Stimulated activated naive CD8-positive, alpha-beta T cell treated with anti-CD3 and anti-CD28 coated beads, Interleukin-15, Interleukin-2, amounts not matched to agents 100 U/mL and 50 U/mL, for 24 hours (primary cell): Measurements from ENCODE around the gene DEAF1.
A peak's percentile ranks its signal among the peaks of the same experiment; 100 is the strongest.
"Not testable (repeated sequence)": the region's sequence is repeated elsewhere in the genome, so short reads cannot be mapped to it uniquely, and the experiment has no call there.

Experiments used
- ATAC-seq: fragments of 150-1000 bp; cut with Tn5 transposase; one replicate; pipeline ENCODE4 v1.10.0; 2021
- DNase-seq: peaks from one replicate; pipeline ENCODE4 v3.0.0; 2021

DEAF1 gene

DNA sequence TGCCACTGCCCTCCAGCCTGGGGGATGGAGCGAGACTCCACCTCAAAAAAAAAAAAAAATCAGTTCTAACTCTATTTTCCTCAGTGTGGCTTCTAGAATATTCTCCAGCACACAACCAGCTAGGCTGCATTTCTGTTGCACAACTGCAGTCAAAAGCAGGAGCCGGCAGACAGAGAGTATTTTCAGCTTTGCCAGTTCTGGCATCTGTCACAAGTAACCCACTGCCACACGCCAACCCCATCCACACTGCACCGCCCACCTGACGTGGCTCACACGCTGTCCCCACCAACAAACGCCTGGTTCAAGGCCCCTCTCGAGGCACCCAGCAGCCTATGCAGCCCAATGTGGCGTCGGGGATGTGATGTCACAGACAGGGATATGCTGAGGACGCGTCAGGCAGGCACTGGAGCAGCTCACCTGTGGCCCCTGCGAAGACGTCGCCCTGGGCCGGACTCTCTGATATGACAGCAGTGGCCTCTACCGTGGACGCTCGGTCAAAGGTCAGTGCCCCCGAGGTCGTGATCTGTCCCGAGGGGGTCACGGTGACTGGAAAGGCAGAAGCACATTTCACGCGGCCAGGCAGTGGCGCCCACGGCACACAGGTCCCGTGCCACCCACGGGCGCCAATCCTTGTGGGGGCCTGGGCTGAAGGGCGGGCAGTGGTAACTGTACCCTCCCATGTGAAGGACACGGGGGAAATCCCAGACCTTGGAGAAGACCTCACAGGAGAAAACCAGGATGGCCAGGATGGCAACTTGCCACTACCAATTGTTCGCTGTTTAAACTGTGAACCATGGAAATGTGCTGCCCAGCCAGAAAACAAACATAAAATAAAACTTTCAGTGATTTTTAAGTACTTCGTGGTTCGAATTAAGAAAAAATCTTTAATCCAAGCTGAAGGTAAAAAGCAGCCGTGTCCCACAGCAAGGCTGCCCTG lies 15.5 kb downstream of the DEAF1 start:
- ATAC-seq = no peak
- DNase-seq = no peak

DNA sequence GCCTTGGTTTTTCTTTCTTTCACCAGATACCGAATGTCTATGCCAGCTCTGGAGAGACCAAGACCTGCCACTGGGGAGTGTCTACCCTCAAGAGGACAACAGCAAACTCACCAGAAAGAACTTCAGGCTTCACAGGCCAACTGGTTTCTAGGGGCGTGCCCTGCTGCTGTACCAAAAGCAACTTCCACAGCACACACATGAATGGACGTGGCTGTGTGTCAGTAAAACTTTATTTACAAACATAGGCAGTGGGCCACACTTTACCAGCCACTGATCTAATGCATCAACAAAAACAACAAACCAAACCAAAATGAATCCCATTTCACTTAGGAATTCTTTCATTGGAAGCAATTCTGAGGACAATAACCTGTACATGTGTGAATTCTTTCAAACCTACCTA lies 16.7 kb downstream of the DEAF1 start:
- no peak for DNase-seq

DNA sequence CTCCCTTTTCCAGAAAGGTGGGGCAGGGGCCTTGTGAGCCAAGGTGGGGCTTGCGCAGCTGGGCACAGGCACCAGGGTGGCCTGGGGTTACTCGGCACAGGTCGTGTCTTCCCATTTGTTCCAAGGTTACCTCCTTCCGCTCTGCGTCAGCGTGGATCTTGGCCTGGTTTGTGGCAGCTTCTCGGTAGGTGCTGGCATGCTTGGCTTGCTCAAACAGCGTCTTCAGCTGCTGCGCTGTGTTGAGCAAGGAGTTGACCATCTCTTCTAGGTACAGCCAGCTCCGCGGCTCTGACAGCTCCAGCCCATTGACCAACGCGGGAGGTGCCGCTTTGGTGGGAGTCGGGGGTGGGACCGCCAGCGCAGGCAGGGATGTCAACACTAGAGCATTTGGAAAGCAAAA lies 20.6 kb downstream of the DEAF1 start:
- no peak for ATAC-seq
- no peak for DNase-seq

More for the DNA sequence above, 16.7 kb downstream of the DEAF1 start:
- ATAC-seq = no peak

DNA sequence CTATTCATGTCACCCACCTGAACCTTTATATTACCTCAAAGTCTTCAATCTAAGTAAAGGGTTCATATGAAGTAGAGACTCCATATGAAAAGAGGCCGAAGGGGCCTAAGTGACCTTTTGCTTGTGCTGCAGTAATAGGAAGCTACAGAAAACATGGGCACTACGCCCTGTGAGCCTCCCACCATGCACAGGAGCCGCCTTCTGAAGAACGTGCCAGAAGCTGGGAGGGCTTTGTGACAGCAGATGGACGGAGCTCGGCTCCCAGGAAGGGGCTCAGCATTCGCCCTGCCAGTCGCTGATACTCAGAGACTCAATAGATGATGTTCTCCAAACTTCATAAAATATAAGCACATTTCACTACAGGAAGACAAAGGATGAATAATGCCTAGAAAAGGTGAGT lies 21.2 kb downstream of the DEAF1 start:
- DNase-seq (no peak), ATAC-seq (no peak)

DNA sequence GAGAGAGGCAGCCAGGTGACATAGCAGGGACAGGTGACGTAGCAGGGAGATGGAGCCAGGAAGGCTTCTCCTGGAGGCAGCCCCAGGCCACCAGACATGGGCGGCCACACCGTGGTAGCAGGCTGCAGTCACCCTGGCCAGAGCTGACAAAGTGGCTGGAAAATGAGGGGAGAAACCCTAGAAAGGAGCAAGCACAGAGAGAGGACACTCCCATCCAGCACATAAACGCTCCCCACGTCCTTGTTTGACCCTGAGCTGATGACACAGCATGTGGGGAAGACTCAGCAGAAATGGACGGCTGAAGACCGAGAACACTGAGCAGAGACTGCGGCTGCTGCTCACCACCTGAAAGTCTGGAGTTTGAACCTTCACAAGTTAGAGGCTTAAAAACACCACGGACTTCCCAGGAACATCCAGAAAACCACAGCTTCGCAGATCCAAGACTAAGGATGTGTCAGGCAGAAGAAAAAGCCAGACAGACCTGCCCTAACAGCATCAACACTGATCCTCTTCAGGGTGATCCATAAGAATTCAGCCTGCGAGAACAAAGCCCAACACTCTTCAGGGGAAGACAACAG lies 29.2 kb downstream of the DEAF1 start:
- no peak for ATAC-seq
- DNase-seq = no peak

DNA sequence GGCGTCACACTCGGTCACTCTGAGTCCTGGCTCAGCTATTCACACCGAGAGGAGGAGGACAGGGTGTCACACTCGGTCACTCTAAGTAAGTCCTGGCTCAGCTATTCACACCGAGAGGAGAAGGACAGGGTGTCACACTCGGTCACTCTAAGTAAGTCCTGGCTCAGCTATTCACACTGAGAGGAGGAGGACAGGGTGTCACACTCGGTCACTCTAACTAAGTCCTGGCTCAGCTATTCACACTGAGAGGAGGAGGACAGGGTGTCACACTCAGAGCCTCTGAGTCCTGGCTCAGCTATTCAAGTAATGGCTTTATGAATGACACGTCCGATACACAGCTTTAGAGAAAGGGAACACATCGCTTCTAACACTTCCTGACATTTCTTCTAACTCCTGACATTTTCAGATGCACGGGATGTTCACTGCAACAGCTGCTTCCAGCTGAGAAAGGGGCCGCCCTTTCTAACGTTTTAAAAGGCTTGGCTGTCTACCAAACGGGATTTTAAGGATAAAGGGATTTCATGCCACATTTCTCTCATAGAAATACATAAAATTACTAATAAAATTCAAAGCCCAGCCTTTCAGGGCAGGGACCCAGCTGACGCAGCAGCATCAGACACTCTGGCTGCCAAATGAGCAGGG lies 29.8 kb downstream of the DEAF1 start:
- no peak for ATAC-seq
- DNase-seq = no peak

DNA sequence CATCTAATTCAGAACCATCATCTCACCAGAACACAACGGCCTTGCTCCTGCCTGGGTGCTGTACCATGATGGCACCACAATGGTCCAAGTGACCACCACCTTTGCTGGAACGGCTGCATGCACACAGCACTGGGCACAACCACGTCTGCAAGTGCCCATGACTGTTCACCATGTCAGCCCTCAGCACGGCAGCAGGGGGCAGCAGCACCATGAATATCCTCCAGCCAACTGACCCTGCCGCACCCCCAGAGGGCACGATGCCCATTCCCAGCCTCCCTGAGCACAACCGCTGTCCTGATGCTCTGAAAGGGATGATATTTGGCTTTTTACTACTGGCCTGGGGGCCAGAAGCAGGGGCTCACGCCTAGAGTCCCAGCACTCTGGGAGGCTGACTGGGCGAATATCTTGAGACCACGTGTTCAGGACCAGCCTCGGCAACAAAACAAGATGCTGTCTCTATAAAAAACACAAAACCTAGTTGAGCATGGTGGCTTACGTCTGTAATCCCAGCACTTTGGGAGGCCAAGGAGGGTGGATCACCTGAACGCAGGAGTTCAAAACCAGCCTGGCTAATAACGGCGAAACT lies 32.2 kb downstream of the DEAF1 start:
- DNase-seq (peak; percentile 54), ATAC-seq (peak; percentile 63)

DNA sequence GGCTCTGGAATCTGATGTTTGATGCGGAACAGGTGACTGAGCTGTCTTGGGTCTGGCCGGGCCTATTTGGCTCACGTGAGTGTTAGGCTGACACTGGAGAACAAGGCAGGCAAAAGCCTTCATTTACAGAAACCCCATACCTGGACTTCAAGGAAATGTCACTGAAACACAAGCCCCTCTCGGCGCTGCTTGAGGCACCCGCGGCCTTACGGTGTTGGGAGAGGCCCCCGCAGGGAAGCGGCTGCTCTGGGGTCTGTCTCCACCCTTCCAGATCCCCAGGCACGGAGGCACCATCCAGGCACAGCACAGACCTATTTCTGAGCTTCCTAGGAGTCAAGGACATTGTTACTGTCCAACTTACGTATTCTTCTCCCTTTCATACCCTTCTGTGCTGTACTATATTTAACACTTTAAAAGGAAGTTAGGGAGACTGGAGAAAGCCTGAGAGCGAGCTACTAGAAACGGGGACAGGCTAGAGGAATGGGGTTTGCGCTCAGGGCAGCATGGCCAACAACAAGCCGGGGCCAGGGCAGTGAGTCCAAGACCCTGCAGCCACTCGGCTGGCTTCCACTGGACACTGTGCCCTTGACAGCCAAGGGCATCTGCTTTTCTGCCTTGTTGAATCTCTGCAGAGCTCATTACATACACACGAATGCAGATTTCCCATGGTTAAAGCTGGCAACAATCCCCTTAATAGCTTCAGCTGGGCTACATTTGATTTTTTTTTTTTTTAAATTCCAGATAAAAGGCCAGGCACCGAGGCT lies 34.2 kb downstream of the DEAF1 start:
- DNase-seq (no peak), ATAC-seq (no peak)

DNA sequence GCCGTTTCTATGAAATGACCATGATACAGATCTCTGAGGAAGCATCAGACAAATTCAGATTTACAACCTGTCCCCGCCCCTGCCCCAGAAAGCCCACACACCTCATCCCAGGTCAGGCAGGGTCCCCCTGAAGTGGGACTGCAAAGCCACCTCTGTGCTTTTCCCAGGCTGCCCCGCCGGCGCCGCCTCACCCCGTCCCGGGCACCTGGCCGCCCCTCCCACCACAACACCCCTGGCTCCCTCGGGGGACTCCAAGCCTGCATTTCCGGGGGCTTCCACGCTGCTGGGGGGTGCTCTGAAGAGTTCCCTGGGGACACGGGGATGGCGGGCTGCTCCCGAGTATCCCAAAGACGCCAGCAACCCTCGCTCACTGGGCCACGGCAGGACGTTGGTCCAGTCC lies 34.7 kb downstream of the DEAF1 start:
- no peak for ATAC-seq
- no peak for DNase-seq

DNA sequence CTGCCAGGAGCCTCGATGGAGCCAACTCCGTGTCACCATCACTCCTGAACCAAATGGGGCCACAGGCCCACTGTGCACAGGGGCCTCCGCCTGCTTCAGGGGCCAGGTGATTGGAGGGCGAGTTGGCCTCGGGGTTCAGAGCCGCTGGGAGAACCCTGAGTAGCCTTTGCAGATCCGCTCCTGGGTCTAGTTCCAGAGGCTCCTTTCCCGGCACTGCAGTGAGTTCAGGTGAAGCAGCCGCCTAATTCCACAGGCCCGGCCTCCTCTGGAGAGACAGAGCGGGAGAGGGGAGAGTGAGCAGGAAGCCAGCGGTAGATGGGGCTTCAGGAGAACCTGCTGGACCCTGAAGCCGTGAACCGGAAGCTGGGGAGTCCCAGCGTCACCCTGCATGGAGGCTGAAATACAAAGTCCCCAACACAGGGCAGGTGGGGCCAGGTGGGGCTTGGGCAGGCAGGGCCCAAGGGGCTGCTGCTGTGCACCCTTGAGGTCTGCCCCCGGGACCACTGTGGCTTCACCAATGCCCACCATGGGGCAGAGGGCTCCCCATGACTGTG lies 35.4 kb downstream of the DEAF1 start:
- ATAC-seq = no peak

DNA sequence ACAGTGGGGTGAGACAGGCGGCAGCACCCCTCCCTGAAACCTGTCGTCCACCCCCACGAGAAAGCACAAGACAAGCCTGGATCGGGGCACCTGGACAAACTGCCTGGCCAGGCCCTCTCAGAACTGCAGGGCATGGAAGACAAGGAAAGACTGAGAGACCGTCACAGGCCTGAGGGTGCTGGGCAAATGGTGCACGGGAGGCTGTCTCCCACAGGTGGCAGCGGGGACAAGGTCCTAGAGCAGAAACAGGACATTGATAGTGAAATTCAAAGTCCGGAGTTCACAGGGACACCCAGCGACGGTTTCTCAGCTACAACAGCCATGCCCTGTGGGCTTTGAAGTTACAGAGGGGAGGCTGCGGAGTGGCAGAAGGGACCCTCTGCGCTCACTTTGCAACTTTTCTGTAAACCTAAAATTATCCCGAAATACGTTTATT lies 37.3 kb downstream of the DEAF1 start:
- no peak for DNase-seq
- no peak for ATAC-seq

More for the DNA sequence above, 35.4 kb downstream of the DEAF1 start:
- no peak for DNase-seq

DNA sequence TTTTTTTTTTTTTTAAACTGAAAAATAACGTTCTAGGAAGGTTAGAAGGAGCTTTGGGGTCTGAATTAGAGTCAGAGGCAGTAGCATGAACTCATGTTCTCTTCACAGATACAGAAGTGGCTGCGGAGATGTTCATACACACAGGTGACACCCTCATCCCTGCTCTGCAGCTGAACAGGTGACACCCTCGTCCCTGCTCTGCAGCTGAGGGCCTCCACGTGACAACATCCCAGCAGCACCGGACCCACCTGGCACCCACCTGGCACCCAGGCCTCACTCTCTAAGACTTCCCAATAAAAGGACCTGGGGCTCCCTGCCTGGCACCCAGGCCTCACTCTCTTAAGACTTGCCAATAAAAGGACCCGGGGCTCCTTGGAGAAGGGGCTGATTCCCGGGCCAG lies 38.2 kb downstream of the DEAF1 start:
- DNase-seq = no peak
- ATAC-seq = no peak

DNA sequence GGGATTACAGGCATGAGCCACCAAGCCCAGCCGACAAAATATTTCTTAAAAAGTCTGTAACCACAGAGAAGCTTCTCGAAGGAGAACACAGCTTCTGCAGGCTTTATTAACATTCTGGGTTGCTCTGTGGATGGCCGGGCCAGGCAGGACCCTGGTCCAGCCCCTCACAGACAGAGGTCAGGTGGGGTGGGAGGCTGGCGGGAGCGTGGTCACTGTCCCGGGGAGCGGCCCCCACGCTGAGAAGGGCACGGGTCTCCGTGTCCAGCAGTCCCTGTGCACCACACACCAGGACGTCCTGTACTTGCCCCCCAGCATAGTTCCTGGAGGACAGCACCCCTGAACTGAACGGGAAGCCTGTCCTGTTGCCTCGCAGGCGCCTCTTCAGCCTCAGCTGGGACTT lies 38.6 kb downstream of the DEAF1 start:
- ATAC-seq = no peak
- DNase-seq = no peak

DNA sequence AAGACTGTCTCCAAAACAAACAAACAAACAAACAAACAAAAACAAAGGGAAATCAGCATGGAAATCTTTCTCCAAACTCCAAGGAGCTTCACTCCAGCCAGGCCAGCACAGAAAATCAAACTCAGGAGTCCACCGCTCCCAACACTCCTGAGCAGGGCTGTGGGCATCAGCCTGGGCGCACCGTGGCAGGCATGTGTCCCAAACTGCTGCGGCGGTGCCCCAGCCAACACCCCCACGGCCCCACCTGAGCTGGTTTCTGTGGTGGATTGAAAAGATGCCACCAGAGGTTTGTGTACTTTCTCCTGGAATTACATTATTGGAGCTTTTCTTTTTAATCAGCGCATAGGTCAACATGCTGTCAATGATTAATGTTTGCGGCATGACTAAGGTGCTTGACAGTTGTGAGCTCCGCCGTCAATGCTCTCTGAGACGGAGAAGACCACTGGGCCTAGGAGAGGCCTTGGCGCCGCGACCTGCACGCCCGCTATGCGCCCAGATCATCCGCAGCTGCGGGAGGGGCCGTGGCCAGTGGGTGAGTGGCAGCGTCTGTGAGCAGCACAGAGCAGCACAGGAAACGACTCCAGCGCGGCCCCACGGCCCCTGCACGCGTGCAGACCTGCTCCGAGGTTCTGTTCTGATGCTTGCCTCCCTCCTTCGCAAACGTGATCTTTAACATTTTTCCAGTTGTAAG lies 39.8 kb downstream of the DEAF1 start:
- ATAC-seq = no peak
- DNase-seq = no peak

DNA sequence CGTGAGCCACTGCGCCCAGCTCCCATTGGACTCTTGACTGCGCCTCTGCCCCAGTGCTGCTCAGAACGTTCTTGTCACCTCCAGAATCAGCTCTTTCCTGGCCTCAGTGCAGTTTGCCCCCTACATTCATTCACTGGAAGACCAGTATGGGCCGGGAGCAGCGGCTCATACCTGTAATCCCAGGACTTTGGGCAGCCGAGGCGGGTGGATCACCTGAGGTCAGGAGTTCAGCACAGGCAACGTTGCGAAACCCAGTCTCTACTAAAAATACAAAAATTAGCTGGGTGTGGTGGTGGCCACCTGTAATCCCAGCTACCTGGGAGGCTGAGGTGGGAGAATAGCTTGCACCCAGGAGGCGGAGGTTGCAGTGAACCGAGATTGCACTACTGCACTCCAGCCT lies 40.6 kb downstream of the DEAF1 start:
- not testable (repeated sequence) for DNase-seq, ATAC-seq

DNA sequence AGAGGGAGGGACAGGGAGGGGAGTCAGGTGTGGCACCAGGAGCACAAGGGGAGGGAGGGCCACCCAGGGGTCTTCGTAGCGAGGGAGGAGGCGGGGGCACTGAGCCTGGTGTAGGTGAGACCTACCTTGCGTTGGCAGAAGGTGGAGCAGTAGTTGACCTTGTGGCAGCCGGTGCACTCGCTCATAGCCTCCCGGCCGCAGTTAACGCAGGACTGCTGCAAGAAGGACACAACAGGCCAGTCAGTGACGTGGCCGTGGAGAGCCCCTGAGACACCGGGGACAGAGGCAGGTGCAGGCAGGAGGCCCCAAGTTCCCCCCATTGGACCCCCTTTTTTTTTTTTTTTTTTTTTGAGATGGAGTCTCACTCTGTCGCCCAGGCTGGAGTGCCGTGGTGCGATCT lies 41.2 kb downstream of the DEAF1 start:
- no peak for ATAC-seq
- no peak for DNase-seq

DNA sequence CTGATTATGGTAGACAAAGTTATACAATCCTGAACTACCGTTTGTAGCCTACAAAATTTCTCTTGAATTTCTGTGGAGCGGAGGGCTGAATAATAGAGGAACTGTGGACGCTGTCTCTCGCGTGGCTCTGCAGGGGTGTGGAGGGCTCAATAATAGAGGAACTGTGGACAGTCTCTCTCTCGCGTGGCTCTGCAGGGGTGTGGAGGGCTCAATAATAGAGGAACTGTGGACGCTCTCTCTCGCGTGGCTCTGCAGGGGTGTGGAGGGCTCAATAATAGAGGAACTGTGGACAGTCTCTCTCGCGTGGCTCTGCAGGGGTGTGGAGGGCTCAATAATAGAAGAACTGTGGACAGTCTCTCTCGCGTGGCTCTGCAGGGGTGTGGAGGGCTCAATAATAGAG lies 41.9 kb downstream of the DEAF1 start:
- ATAC-seq, DNase-seq: not testable (repeated sequence)

DNA sequence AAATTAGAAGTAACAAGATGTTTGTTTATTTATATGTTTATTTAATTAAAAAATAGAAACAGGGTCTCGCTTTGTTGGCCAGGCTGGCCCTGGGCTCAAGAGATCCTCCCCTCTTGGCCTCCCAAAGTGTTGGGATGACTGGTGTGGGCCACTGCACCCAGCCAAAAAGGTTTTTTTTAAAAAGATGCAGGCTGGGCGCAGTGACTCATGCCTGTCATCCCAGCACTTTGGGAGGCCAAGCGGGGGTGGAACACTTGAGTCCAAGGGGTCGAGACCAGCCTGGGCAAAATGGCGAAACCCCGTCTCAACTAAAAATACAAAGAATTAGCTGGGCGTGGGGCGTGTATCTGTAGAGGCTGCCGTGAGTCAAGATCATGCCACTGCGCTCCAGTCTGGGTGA lies 44.5 kb downstream of the DEAF1 start:
- ATAC-seq (peak; percentile 9), DNase-seq (no peak)

DNA sequence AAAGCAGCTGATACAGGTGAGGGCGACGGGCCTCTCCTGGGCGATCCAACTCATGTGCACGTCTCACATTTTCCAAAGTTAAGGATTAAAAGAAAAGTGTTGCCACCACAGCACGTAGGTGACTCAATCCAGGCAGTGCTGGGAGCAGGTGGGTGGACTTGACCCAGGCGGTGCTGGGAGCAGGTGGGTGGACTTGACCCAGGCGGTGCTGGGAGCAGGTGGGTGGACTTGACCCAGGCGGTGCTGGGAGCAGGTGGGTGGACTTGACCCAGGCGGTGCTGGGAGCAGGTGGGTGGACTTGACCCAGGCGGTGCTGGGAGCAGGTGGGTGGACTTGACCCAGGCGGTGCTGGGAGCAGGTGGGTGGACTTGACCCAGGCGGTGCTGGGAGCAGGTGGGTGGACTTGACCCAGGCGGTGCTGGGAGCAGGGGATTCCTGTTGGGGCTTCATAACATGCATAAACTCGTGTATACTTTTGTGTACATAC lies 47.3 kb downstream of the DEAF1 start:
- not testable (repeated sequence) for ATAC-seq, DNase-seq

DNA sequence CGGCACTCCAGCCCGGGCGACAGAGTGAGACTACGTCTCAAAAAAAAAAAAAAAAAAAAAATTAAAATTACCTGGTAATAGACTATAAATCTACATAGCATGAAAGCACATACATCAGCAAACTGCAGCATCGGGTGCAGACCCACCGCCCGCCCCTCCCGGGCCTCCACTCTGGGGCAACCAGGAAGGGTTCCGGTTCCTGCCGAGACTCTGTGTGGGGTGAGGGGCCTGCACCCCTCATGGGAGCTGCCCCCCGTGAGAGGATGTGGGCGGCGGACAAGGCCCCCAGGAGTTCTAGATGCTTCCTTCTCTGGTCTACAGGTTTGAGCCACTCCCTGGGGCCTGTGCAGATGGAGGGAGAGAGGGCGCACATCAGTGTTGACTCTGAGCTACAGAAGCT lies 48.8 kb downstream of the DEAF1 start:
- no peak for ATAC-seq
- no peak for DNase-seq

DNA sequence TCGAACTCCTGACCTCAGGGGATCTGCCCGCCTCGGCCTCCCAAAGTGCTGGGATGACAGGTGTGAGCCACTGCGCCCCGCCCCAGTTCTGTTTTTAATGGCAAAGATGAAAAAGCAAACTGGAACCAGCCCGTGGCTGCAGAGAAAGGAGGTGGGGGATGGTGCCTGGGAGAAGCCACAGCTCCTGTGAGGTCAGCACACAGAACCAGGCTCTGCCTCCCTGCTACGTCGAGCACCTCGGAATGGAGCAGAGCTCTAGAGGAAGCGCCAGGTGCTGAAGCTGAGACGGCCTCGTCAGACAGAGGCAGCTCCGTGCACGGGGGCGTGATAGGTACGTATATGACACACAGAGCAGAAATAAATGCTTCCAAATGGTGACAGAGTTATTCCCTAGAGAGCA lies 49.5 kb downstream of the DEAF1 start:
- ATAC-seq (no peak), DNase-seq (no peak)
